H9 (cell line): ENCODE data around the gene FCER1G. TPM values are rescaled to one million over a fixed set of nuclear protein-coding genes. Genes with fewer than 3 reads are reported as not detected.

Experiments used
- DNase-seq: peaks from one replicate; pipeline ENCODE4 v3.0.0-alpha.2; 2017
- H2AFZ ChIP-seq: one replicate; pipeline ENCODE4 v1.6.1; 2013; ENCODE audit warnings: mild to moderate bottlenecking, low read length, control low read depth, moderate library complexity
- H2AK5ac ChIP-seq: 2 replicates; pipeline ENCODE4 v1.6.1; 2013; ENCODE audit warnings: low read length, control low read depth, mixed read lengths; ENCODE audit not compliant: insufficient read length
- H2BK120ac ChIP-seq: one replicate; pipeline ENCODE4 v1.6.1; 2013; ENCODE audit warnings: low read depth, mild to moderate bottlenecking, low read length, control low read depth, inconsistent platforms; ENCODE audit not compliant: poor library complexity, severe bottlenecking
- H2BK12ac ChIP-seq: 2 replicates; pipeline ENCODE4 v1.6.1; 2013; ENCODE audit warnings: low read length, control low read depth, mixed read lengths, low read depth; ENCODE audit not compliant: insufficient read length
- H2BK15ac ChIP-seq: 2 replicates; pipeline ENCODE4 v1.6.1; 2013; ENCODE audit warnings: low read depth, low read length, control low read depth
- H2BK20ac ChIP-seq: one replicate; pipeline ENCODE4 v1.6.1; 2013; ENCODE audit warnings: low read depth, mild to moderate bottlenecking, low read length, control low read depth, inconsistent platforms; ENCODE audit not compliant: poor library complexity, severe bottlenecking
- H2BK5ac ChIP-seq: 2 replicates; pipeline ENCODE4 v1.6.1; 2013; ENCODE audit warnings: low read length, control low read depth, mixed read lengths; ENCODE audit not compliant: insufficient read length
- H3K14ac ChIP-seq: 2 replicates; pipeline ENCODE4 v1.6.1; 2013; ENCODE audit warnings: low read length, control low read depth; ENCODE audit not compliant: insufficient read depth
- H3K18ac ChIP-seq: 2 replicates; pipeline ENCODE4 v1.6.1; 2013; ENCODE audit warnings: low read depth, mild to moderate bottlenecking, mixed read lengths, low read length, control low read depth; ENCODE audit not compliant: insufficient read length
- H3K23ac ChIP-seq: 2 replicates; pipeline ENCODE4 v1.6.1; 2013; ENCODE audit warnings: low read length, control low read depth, mixed read lengths, low read depth; ENCODE audit not compliant: insufficient read length
- H3K23me2 ChIP-seq: 2 replicates; pipeline ENCODE4 v1.6.1; 2013; ENCODE audit warnings: low read depth, mild to moderate bottlenecking, mixed read lengths, low read length, control low read depth; ENCODE audit not compliant: insufficient read length, poor library complexity, severe bottlenecking
- H3K27ac ChIP-seq: 2 replicates; pipeline ENCODE4 v1.5.1; 2013; ENCODE audit warnings: low read length, control low read depth, mixed read lengths, low read depth; ENCODE audit not compliant: insufficient read length
- H3K27me3 ChIP-seq: 2 replicates; pipeline ENCODE4 v1.6.1; 2013; ENCODE audit warnings: low read length, control low read depth, inconsistent platforms; ENCODE audit not compliant: insufficient read depth
- H3K4ac ChIP-seq: 2 replicates; pipeline ENCODE4 v1.6.1; 2013; ENCODE audit warnings: low read depth, mild to moderate bottlenecking, control low read depth, inconsistent platforms, low read length, moderate library complexity
- H3K4me1 ChIP-seq: 2 replicates; pipeline ENCODE4 v1.6.1; 2013; ENCODE audit warnings: low read length, control low read depth, inconsistent platforms; ENCODE audit not compliant: insufficient read depth
- H3K4me2 ChIP-seq: 2 replicates; pipeline ENCODE4 v1.6.1; 2013; ENCODE audit warnings: low read length, control low read depth, mixed read lengths; ENCODE audit not compliant: insufficient read length, insufficient read depth
- H3K56ac ChIP-seq: 2 replicates; pipeline ENCODE4 v1.6.1; 2013; ENCODE audit warnings: low read depth, mild to moderate bottlenecking, mixed read lengths, low read length, control low read depth; ENCODE audit not compliant: insufficient read length
- H3K79me1 ChIP-seq: 2 replicates; pipeline ENCODE4 v1.6.1; 2013; ENCODE audit warnings: low read depth, mild to moderate bottlenecking, moderate library complexity, low read length, control low read depth, inconsistent platforms; ENCODE audit not compliant: insufficient read depth, poor library complexity, severe bottlenecking
- H3K79me2 ChIP-seq: 2 replicates; pipeline ENCODE4 v1.6.1; 2013; ENCODE audit warnings: low read length, control low read depth, inconsistent platforms; ENCODE audit not compliant: insufficient read depth
- H3K9ac ChIP-seq: 2 replicates; pipeline ENCODE4 v1.6.1; 2013; ENCODE audit warnings: low read length, control low read depth, mixed read lengths; ENCODE audit not compliant: insufficient read length; ENCODE audit errors: extremely low read depth
- H3K9me3 ChIP-seq: one replicate; pipeline ENCODE4 v1.6.1; 2013; ENCODE audit warnings: low read depth, low read length, inconsistent platforms; ENCODE audit not compliant: control insufficient read depth
- H3T11ph ChIP-seq: one replicate; pipeline ENCODE4 v1.6.1; 2013; ENCODE audit warnings: mild to moderate bottlenecking, low read length, control low read depth, inconsistent platforms
- H4K20me1 ChIP-seq: one replicate; pipeline ENCODE4 v1.6.1; 2013; ENCODE audit not compliant: control insufficient read depth, insufficient read length, insufficient read depth
- H4K5ac ChIP-seq: 2 replicates; pipeline ENCODE4 v1.6.1; 2013; ENCODE audit warnings: low read depth, mild to moderate bottlenecking, mixed read lengths, low read length, control low read depth; ENCODE audit not compliant: insufficient read length
- H4K8ac ChIP-seq: replicated peaks from 2 replicates; pipeline ENCODE4 v1.6.1; 2013; ENCODE audit warnings: low read length, control low read depth, mixed read lengths, low read depth; ENCODE audit not compliant: insufficient read length
- H4K91ac ChIP-seq: 2 replicates; pipeline ENCODE4 v1.6.1; 2013; ENCODE audit warnings: low read depth, mild to moderate bottlenecking, moderate library complexity, mixed read lengths, low read length, control low read depth; ENCODE audit not compliant: insufficient read length
- H3K27ac Mint-ChIP-seq, 3 experiments: 2 replicates in 2 of 3; 3 replicates in 1 of 3; pipeline ENCODE4 v1.8.0; 2020 to 2021; ENCODE audit warnings: mixed read lengths in 3 of 3, mild to moderate bottlenecking in 1 of 3, moderate library complexity in 1 of 3
- H3K27me3 Mint-ChIP-seq: 2 replicates; pipeline ENCODE4 v1.8.0; 2021; ENCODE audit warnings: low read depth, mild to moderate bottlenecking, moderate library complexity, mixed read lengths
- H3K36me3 Mint-ChIP-seq, 3 experiments: 2 replicates in 2 of 3; 3 replicates in 1 of 3; pipeline ENCODE4 v1.8.0; 2020 to 2021; ENCODE audit warnings: low read depth in 3 of 3, mixed read lengths in 3 of 3; ENCODE audit not compliant: insufficient read depth in 1 of 3
- H3K4me1 Mint-ChIP-seq, 2 experiments: 2 replicates each; pipeline ENCODE4 v1.8.0; 2020; ENCODE audit warnings: mixed read lengths in 2 of 2
- H3K4me3 Mint-ChIP-seq, 2 experiments: 2 replicates in 1 of 2; 3 replicates in 1 of 2; pipeline ENCODE4 v1.8.0; 2020 to 2021; ENCODE audit warnings: mild to moderate bottlenecking in 2 of 2, mixed read lengths in 2 of 2, moderate library complexity in 1 of 2
- H3K9me3 Mint-ChIP-seq, 2 experiments: 2 replicates in 1 of 2; 3 replicates in 1 of 2; pipeline ENCODE4 v1.8.0; 2020; ENCODE audit warnings: mild to moderate bottlenecking in 2 of 2, mixed read lengths in 2 of 2, moderate library complexity in 1 of 2
- WGBS: extraction: QIAGEN DNeasy Blood & Tissue Kit; methylation state at CpG from one replicate; pipeline ENCODE4 v1.1.7; 2013; ENCODE audit warnings: missing lambda C conversion rate, low lambda C conversion rate, mixed read lengths; ENCODE audit not compliant: insufficient read length; ENCODE audit errors: extremely low coverage; 5-methylcytosine and 5-hydroxymethylcytosine counted together
- total RNA-seq: library from RNA; stranded (reverse); gene quantifications from 2 replicates; pipeline ENCODE4 v1.2.1, GENCODE V29; 2021
- TF ChIP-seq, protein P1 (sequence below): fragments of 200-600 bp; sonication (generic); conservative IDR thresholded peaks from 3 replicates; pipeline ENCODE4 v1.8.0; 2021; ENCODE audit warnings: antibody characterized with exemption, mild to moderate bottlenecking

The FCER1G gene
- total RNA-seq, 1 experiment from 2014 or later: 0.90 TPM

DNA sequence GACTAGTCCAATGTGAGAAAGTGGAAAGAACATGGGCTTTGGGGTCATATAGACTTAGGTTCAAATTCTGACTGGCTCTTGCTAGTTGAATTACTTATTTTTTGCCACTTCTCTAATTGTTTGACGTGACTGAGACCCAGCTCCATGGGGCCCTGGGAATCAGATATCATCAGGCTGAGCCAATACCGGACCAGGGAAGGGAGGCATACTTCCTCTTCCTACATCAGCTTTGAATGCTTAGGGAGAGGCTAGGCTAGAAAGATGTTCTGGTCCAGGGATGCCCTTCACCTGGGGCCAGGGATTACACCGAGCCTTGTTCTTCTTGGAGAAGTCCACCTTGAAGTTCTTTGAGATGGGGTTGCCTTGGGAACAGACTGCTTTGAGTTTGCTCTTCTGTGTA is 26.6 kb downstream of the FCER1G start:
- TF ChIP-seq, protein P1, sequence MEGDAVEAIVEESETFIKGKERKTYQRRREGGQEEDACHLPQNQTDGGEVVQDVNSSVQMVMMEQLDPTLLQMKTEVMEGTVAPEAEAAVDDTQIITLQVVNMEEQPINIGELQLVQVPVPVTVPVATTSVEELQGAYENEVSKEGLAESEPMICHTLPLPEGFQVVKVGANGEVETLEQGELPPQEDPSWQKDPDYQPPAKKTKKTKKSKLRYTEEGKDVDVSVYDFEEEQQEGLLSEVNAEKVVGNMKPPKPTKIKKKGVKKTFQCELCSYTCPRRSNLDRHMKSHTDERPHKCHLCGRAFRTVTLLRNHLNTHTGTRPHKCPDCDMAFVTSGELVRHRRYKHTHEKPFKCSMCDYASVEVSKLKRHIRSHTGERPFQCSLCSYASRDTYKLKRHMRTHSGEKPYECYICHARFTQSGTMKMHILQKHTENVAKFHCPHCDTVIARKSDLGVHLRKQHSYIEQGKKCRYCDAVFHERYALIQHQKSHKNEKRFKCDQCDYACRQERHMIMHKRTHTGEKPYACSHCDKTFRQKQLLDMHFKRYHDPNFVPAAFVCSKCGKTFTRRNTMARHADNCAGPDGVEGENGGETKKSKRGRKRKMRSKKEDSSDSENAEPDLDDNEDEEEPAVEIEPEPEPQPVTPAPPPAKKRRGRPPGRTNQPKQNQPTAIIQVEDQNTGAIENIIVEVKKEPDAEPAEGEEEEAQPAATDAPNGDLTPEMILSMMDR: no peak
- H3K4ac ChIP-seq: no peak overlapping the region
- no peak overlapping the region for H4K91ac ChIP-seq
- H3K14ac ChIP-seq: no peak overlapping the region
- H3K4me2 ChIP-seq: no peak overlapping the region
- no peak overlapping the region for H3K23ac ChIP-seq
- H3K4me3 Mint-ChIP-seq: no peak overlapping the region
- no peak overlapping the region for H4K8ac ChIP-seq
- H3K18ac ChIP-seq: no peak overlapping the region
- no peaks in the 10 kb centered on the region for H3K79me1 ChIP-seq
- H3K9ac ChIP-seq: no peak overlapping the region
- no peaks in the 10 kb centered on the region for H4K20me1 ChIP-seq
- no peaks in the 10 kb centered on the region for H3K79me2 ChIP-seq
- no peak overlapping the region for H3K56ac ChIP-seq
- no peak for DNase-seq
- H2BK15ac ChIP-seq: no peak overlapping the region
- no peaks in the 10 kb centered on the region for H3K4me1 ChIP-seq
- H3K27me3 Mint-ChIP-seq: 0 out of 2 replicates have a peak, but pooled peaks cover 1% of the 10 kb centered on the region
- H3K9me3 Mint-ChIP-seq: no peaks in the 10 kb centered on the region
- no peak overlapping the region for H4K5ac ChIP-seq
- no peaks in the 10 kb centered on the region for H3K23me2 ChIP-seq
- no peak overlapping the region for H2BK5ac ChIP-seq
- no peaks in the 10 kb centered on the region for H3K36me3 Mint-ChIP-seq
- H2BK20ac ChIP-seq: no peak overlapping the region
- H2BK120ac ChIP-seq: no peak overlapping the region
- H3K4me1 Mint-ChIP-seq: no peaks in the 10 kb centered on the region
- no peak overlapping the region for H2AFZ ChIP-seq
- no peak overlapping the region for H2AK5ac ChIP-seq
- H3K27ac ChIP-seq: no peak overlapping the region
- H2BK12ac ChIP-seq: no peak overlapping the region
- H3K27me3 ChIP-seq: peaks cover 4% of the 10 kb centered on the region
- H3T11ph ChIP-seq: no peak overlapping the region
- no peak overlapping the region for H3K27ac Mint-ChIP-seq
- H3K9me3 ChIP-seq: no peaks in the 10 kb centered on the region
- WGBS: no CpG with 5 or more reads among the region's 3 CpGs
